NCI-H526 (cell line): Measurements from ENCODE around the gene LIPC.

Experiments used
- DNase-seq, 2 experiments: peaks; one replicate each; lab custom pipeline; 2025; lab: John Stamatoyannopoulos, UW

The LIPC gene

GRCh38 chr15:58495891-58496408 is 64.2 kb downstream of the LIPC start:
- no peak for DNase-seq

DNA sequence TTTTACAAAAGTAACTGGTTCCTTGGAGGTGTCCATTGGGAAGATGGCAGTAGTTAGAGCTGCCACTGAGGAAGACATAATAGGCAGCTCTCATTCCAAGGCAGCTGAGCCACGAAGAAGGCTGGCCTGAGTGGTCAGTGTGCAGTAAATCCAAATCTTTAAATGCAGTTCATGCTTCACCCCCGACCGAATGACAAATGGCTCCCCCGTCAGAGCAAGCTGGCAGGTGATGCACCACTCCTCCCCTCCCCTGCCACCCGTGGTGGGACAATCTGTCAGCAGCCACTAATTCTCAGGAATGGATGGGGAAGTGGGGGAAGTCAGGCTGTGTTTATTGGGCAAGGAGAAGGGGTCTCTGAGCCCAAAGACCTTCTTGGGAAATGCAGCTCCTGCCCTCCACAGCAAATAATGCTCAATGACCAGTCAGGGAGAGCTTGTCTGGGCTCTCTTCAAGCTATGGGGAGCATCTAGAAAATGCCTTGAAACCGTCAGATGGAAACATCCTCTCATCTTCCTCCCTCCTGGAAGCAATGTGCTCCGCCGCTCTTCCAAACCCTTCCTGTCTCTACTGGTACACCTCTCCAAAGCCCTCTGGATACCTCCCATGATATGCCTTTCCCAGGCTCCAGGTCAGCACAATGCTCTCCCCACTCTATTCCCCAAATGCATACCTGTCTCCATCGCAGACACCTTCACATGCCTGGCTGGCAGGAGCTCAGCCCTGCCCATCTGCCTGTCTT is 65.4 kb downstream of the LIPC start:
- DNase-seq, result no peak

DNA sequence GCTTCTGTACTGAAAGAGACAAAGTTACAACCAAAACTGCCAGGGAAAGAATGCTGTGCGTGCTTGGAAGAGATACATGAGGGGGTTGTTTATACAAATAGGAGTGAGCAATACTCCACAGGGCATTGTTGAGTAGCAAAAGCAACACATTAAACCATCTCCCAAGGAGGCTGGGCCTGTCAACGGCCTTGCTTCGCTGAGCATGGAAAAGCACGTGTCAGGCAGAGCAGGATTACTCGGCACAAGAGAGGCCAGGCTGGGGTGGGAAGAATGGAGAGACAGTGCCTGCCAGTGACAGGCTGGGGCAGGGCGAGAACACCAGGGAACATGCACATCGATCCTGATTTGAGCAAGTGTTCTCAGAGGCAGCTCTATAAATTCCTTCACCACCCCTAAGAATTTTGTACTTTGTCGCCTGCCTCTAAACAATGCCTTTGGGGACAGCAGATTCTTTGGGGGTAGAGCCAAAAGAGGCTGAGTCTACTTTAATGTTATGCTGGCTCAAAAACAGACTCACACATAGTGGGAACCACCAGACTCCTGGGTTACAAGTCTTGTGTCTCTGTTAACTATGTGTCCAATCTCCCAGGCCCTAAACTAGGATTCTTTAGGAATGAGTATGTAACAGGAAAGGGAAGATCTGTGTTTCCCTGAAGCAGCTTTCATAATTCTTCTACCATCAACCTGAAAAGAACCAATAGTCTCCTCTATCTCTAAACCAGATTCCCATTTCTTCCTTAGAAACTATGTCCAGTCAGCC is 67.2 kb downstream of the LIPC start:
- DNase-seq, result no peak

- DNase-seq, result no peak
Observed at GRCh38 chr15:58501006-58501405, 69.2 kb downstream of the LIPC start.

- no peak for DNase-seq
Observed at GRCh38 chr15:58501636-58502188, 69.9 kb downstream of the LIPC start.

- DNase-seq, result no peak
Observed at GRCh38 chr15:58503139-58504027, 71.6 kb downstream of the LIPC start.

DNA sequence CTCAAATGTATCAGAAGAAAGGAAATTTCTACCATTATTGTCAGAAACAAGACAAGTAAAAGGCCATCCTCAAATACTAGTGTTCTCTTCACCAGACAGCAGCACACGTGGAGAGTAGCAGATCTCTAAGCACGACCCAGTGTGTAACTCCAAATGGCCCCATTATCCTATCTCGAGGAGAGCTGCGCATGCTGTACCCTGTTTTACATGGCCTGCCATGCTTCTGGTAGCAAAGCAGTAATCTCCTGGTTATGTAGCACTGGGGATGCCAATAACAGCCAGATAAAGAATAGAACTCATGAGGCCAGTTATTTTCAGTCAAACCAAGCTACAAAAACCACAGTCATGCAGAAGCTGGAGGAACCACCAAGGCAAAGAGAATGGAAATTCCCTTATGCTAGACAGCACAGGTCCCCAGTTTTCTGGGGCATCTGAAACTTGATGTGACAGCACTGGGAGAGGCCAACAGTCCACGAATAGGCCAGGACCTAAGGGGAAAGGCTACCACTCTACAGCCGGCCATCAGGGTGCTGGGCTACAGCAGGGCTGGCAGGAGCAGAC is 73.0 kb downstream of the LIPC start:
- no peak for DNase-seq

DNA sequence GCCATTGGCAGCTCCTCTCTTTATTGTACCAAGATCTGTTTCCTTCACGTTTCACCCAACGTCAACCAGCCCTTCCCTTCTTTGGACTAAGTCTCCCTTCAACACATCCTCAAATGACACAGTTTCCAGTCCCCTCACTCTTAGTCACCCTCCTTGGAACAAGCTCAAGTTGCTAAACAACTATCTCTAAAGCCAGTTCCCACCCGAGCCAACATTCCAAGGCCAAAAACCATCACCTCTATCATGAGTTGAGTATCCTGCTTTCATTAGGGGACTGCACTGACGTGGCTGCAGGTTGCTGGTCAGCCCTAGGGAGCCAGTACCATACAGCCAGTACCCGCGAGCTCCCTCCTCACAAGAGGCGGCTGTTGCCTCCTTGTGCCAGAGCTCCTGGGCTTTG is 73.8 kb downstream of the LIPC start:
- no peak for DNase-seq

DNA sequence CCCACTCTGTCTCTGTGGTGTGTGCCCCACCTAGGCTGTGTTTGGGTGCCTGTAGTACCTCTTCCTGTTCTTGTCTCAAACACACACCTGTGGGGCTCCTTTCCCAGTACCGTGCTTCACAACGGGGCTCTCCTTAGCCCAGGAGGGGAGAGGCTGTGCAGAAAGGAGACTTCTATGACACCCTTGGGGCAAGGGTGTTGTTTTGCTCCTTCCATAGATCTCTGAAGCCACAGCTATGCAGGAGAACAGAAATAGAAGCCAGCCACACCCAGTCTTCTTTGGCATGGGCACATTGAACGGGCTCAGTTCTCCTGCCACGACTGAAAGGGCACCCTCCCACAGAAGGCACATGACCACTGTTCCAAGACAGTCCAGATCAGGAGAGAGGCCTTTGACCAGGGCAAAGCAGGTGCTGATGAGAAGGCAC is 74.3 kb downstream of the LIPC start:
- no peak for DNase-seq

DNA sequence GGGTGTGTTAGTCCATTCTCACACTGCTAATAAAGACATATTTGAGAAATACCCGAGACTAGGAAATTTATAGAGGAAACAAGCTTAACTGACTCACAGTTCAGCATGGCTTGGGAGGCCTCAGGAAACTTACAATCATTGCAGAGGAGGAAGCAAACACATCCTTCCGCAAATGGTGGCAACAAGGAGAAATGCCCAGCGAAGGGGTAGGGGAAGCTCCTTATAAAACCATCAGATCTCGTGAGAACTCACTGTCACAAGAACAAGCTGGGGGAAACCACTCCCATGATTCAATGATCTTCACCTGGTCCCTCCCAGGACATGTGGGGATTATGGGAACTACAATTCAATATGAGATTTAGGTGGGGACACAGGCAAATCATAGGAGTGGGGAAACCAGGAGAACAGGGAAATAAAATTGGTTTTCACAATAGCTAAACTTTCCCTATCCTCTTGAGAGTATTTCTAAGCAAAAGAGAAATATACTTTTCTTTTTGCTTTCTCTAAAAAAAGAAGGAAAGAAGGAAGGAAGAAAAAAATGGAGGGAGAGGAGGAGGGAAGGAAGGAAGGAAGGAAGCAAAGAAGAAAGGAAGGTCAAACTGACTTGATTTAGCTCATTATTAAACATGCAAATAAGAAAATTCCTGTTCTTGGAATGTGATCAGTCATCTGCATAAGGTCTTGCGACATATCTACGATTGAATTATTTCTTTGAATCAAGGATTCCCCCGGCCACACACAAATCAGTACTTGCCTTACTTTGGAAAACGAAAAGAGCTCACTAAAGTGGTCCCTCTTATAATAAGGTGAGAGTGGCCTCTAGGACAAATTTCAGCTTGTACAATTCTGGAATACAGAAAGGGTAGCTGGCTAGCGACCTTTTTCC is 75.2 kb downstream of the LIPC start:
- DNase-seq, result no peak

- DNase-seq, result no peak
Observed at GRCh38 chr15:58509556-58509955, 77.8 kb downstream of the LIPC start.

GRCh38 chr15:58510715-58511598 is 79.2 kb downstream of the LIPC start:
- DNase-seq, result no peak

- no peak for DNase-seq
Observed at GRCh38 chr15:58511599-58511987, 79.8 kb downstream of the LIPC start.

- DNase-seq, result no peak
Observed at GRCh38 chr15:58512522-58512921, 80.7 kb downstream of the LIPC start.

GRCh38 chr15:58513008-58513407 is 81.2 kb downstream of the LIPC start:
- DNase-seq, result no peak

- DNase-seq, result no peak
Observed at GRCh38 chr15:58513726-58514336, 82.0 kb downstream of the LIPC start.

DNA sequence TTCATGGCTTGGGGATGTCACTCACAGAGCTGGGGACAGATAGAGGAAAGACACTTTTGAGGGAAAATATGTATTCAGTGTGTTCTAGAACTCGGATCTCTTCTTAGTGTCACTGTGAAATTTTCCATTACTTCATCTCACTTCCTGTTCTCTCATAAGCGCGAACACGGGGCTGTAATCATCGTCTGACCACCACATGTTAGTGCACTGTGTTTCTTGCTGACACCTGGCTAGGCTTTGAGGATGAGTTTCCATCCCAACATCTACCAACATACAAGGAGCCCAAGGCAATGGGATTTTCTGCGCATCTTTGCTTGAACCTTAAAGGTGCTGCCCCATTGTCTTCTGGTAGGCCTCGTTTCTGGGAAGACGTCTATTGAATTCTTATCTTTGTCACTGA is 84.0 kb downstream of the LIPC start:
- no peak for DNase-seq

DNA sequence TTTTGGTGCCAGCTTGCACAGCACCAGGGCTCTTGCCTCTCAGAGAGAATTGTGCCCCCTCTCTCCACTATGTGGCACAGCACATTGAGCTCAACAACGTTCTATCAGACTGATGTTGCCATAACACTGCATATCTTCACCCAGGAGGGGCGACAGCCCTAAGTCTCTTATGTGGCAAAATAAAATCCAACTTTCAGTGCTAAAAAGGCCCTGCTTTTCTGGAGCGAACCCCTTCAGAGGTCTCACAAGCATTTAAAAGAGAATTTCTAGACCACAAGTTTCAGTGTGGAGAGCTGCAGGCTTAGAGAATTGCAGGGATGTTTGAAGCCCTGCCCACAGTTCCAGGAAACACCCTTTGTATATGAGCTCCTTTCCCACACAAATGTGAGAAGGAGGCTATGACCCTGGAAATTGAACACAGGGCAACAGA is 85.5 kb downstream of the LIPC start:
- DNase-seq, result no peak
